Vagina (tissue), 2 donors: Measurements from ENCODE around the gene FLOT1. TPM values are rescaled to one million over a fixed set of nuclear protein-coding genes. Genes with fewer than 3 reads are reported as not detected.
A peak's percentile ranks its signal among the peaks of the same experiment; 100 is the strongest.
"Not testable (repeated sequence)": the region's sequence is repeated elsewhere in the genome, so short reads cannot be mapped to it uniquely, and the experiment has no call there.

Experiments
- DNase-seq, 2 donors: peaks; one replicate each; pipeline ENCODE4 v3.0.0-alpha.2; 2017; ENCODE audit errors: extremely low spot score in 2 of 2
- H3K27ac ChIP-seq: fragments of 200-600 bp; sonication (generic); one replicate; pipeline ENCODE4 v1.5.1; 2019
- H3K27me3 ChIP-seq: fragments of 200-600 bp; sonication (generic); one replicate; pipeline ENCODE4 v1.5.1; 2019
- H3K36me3 ChIP-seq, 2 donors: fragments of 200-600 bp; sonication (generic); one replicate each; pipeline ENCODE4 v1.5.1; 2017 to 2019
- H3K4me1 ChIP-seq: fragments of 200-600 bp; sonication (generic); one replicate; pipeline ENCODE4 v1.5.1; 2019
- H3K4me3 ChIP-seq, 2 donors: fragments of 200-600 bp; sonication (generic); 1 replicate in 1 of 2; 2 replicates in 1 of 2; pipeline ENCODE4 v1.5.1; 2016 to 2019
- H3K9me3 ChIP-seq: fragments of 200-600 bp; sonication (generic); one replicate; pipeline ENCODE4 v1.5.1; 2019
- POLR2A ChIP-seq, 2 donors: fragments of 450-650 bp; IDR thresholded peaks; one replicate each; pipeline ENCODE4 v1.6.1; 2017; ENCODE audit warnings: antibody characterized with exemption in 2 of 2, mild to moderate bottlenecking in 2 of 2, moderate library complexity in 2 of 2
- POLR2AphosphoS5 ChIP-seq, 2 donors: sonication (generic); formaldehyde crosslinking; IDR thresholded peaks; one replicate each; pipeline ENCODE4 v1.9.0; 2017; ENCODE audit warnings: antibody characterized with exemption in 2 of 2, mild to moderate bottlenecking in 2 of 2, low read depth in 1 of 2; ENCODE audit not compliant: insufficient read depth in 1 of 2
- intact Hi-C: fragments of 100-400 bp; cut with DNase I; formaldehyde crosslinking; loops from one replicate; pipeline ENCODE4 v1.15.1; 2023
- total RNA-seq: library from RNA; depleted of rRNA; stranded (reverse); fragments of >200 nt; gene quantifications from one replicate; pipeline ENCODE4 v1.2.3, GENCODE V29; 2016
- TF ChIP-seq, protein P1 (sequence below), 3 experiments: fragments of 450-650 bp in 2 of 3; fragments of 200-600 bp in 1 of 3; sonication (generic) in 1 of 3; IDR thresholded peaks; one replicate each; pipeline ENCODE4 v1.5.1; 2017 to 2019; ENCODE audit warnings: antibody characterized with exemption in 3 of 3, mild to moderate bottlenecking in 2 of 3, moderate library complexity in 2 of 3

Gene FLOT1
- total RNA-seq, 1 donor from 2014 or later: 165 TPM

- Histone ChIP-seq H3K36me3 (no peaks in the 10 kb centered on the region), H3K4me3 (no peak overlapping the region), H3K9me3 (no peaks in the 10 kb centered on the region), H3K4me1 (peaks cover 29% of the 10 kb centered on the region), H3K27ac (no peak overlapping the region), H3K27me3 (no peaks in the 10 kb centered on the region)
- intact Hi-C loops: loop anchor here (10.0 kb wide), 1 partner anchor 65 kb away; no protein-coding TSS in a partner anchor
- TF ChIP-seq POLR2A (IDR thresholded peaks at IDR 0.05): no peak
- no peak for DNase-seq
Observed at GRCh38 chr6:30759575-30760239, 17.2 kb upstream of the FLOT1 start.

DNA sequence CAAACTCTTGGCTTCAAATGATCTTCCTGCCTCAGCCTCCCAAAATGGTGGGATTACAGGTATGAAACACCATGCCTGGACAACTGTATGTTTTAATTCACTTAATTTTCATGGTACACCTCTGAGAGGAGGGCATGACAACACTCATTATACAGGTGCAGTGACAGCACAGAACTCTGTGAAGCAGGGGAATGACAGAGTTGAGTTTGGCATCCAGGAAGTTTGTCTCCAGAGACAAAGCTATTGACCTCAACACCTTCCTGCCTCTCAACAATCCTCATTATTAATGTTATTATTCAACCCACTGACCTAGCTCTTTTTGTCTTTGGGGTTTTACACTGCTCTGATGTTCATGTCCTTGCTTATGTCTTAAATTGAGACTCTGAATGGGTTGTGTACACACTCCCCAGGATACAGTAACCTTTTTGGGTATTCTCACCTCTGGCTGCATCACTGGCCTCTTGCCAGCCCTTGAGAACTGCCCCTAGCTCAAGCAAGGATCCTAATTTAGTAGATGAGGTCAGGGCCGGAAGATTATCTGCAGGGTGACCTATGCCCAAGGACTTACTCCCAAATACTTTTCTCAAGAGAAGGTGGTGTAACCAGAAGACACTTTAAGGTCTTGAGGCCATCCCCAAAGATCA lies 14.9 kb upstream of the FLOT1 start:
- TF ChIP-seq POLR2A (IDR thresholded peaks at IDR 0.05): no peak
- no peak for TF ChIP-seq POLR2AphosphoS5 (IDR thresholded peaks at IDR 0.05; ENCODE audit: insufficient read depth in 1 of 2, low read depth in 1 of 2)
- TF ChIP-seq, protein P1, sequence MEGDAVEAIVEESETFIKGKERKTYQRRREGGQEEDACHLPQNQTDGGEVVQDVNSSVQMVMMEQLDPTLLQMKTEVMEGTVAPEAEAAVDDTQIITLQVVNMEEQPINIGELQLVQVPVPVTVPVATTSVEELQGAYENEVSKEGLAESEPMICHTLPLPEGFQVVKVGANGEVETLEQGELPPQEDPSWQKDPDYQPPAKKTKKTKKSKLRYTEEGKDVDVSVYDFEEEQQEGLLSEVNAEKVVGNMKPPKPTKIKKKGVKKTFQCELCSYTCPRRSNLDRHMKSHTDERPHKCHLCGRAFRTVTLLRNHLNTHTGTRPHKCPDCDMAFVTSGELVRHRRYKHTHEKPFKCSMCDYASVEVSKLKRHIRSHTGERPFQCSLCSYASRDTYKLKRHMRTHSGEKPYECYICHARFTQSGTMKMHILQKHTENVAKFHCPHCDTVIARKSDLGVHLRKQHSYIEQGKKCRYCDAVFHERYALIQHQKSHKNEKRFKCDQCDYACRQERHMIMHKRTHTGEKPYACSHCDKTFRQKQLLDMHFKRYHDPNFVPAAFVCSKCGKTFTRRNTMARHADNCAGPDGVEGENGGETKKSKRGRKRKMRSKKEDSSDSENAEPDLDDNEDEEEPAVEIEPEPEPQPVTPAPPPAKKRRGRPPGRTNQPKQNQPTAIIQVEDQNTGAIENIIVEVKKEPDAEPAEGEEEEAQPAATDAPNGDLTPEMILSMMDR (IDR thresholded peaks at IDR 0.05): no peak
- no peak overlapping the region for H3K4me3 ChIP-seq
- H3K9me3 ChIP-seq: no peaks in the 10 kb centered on the region
- no peaks in the 10 kb centered on the region for H3K27me3 ChIP-seq
- H3K36me3 ChIP-seq: no peaks in the 10 kb centered on the region
- H3K4me1 ChIP-seq: peaks cover 32% of the 10 kb centered on the region
- H3K27ac ChIP-seq: no peak overlapping the region
- intact Hi-C loops: loop anchor here (10.0 kb wide), 1 partner anchor 67 kb away; no protein-coding TSS in a partner anchor
- no peak for DNase-seq

DNA sequence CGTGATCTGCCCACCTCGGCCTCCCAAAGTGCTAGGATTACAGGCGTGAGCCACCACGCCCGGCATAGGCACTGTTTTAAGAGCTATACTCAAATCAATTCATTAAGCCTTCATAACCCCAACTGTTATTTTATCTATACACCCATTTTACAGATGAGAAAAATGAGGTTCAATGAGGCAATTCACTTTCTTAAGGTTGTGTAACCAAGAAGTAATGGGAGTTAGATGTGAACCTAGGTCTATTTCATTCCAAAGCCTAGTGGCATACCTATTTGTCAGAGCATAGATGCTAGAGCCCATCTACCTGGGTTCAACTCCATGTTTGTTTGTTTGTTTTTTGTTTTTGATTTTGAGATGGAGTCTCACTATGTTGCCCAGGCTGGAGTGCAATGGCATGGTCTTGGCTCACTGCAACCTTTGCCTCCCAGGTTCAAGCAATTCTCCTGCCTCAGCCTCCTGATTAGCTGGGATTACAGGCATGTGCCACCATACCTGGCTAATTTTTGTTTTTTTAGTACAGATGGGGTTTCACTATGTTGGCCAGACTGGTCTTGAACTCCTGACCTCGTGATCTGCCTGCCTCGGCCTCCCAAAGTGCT lies 14.0 kb upstream of the FLOT1 start:
- H3K27me3 ChIP-seq, H3K27ac ChIP-seq, H3K4me3 ChIP-seq, DNase-seq, H3K9me3 ChIP-seq, H3K36me3 ChIP-seq: not testable (repeated sequence)
- intact Hi-C loops: loop anchor here (10.0 kb wide), 1 partner anchor 68 kb away; no protein-coding TSS in a partner anchor
- peaks cover 38% of the 10 kb centered on the region for H3K4me1 ChIP-seq

DNA sequence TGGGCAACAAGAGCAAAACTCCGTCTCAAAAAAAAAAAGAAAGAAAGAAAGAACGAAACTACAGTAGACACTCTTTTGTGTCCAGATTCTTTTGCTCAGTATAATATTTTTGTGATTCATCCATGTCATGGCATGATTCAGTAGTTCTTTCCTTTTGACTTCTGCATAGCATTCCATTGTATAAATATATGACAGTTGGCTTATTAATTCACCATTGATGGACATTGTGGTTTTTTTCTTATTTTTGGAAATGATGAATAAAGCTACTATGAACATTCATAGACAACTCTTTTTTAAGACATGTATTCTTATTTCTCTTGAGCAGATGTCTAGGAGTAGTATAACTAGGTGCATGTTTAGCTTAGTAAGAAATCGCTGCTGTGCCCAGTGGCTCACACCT lies 12.1 kb upstream of the FLOT1 start:
- Histone ChIP-seq H3K27me3 (no peaks in the 10 kb centered on the region), H3K36me3 (no peaks in the 10 kb centered on the region), H3K4me1 (peaks cover 39% of the 10 kb centered on the region), H3K9me3 (no peaks in the 10 kb centered on the region), H3K4me3 (no peak overlapping the region), H3K27ac (no peak overlapping the region)
- intact Hi-C loops: loop anchor here (10.0 kb wide), 1 partner anchor 70 kb away; no protein-coding TSS in a partner anchor
- no peak for TF ChIP-seq POLR2AphosphoS5 (IDR thresholded peaks at IDR 0.05; ENCODE audit: insufficient read depth in 1 of 2, low read depth in 1 of 2)
- TF ChIP-seq POLR2A (IDR thresholded peaks at IDR 0.05): no peak
- TF ChIP-seq, protein P1 (IDR thresholded peaks at IDR 0.05): no peak
- DNase-seq: no peak

DNA sequence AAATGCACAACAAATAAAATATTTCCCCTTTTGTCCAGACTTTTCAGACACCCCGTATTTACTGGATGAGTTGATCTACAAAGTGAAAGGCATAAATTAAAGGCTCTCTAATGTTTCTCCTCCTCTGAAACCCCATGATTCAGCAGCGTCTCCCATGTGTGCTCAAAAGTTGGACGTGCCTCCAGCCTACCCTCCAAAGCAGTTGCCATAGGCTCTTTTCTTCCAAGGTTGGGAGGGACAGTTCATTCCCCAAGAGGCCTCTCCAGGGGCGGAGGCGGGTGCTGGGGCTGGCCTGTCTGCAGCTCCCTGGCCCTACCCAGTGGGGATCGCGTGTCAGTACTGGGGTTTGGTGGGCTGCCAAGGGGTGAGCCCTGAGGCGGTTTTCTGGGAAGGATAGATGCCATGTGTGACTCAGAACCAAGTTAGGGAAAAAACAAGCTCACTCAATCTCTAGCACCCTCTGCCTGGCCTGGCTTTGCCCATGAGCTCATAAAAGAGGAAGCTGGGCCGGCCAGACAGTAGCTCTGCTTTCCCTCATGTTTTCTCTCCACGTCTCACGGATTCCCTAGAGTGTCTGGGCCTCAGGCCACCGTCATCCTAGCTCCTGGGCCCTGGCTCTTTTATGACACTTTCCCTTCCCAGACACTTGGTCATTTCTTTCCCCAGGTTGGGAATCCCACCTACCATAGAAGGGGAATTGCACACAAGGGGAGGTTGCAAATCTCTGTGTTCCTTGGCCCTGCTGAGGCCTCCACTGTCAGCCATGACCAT lies 9.9 kb upstream of the FLOT1 start:
- H3K9me3 ChIP-seq: no peaks in the 10 kb centered on the region
- H3K36me3 ChIP-seq: no peaks in the 10 kb centered on the region
- DNase-seq: peak; percentile 96 to 97
- intact Hi-C loops: loop anchor here (10.0 kb wide), 1 partner anchor 72 kb away; no protein-coding TSS in a partner anchor
- H3K4me3 ChIP-seq: no peak overlapping the region
- TF ChIP-seq, protein P1 (IDR thresholded peaks at IDR 0.05): no peak
- TF ChIP-seq POLR2A (IDR thresholded peaks at IDR 0.05) (no peak), POLR2AphosphoS5 (IDR thresholded peaks at IDR 0.05; ENCODE audit: insufficient read depth in 1 of 2, low read depth in 1 of 2) (peak; percentile 89 to 91)
- peak overlapping the region; percentile 84 for H3K27ac ChIP-seq
- H3K4me1 ChIP-seq: peaks cover 59% of the 10 kb centered on the region
- H3K27me3 ChIP-seq: no peaks in the 10 kb centered on the region
